Spinal cord (tissue), 10 donors: Measurements from ENCODE around the gene VWA5B2. TPM values are rescaled to one million over a fixed set of nuclear protein-coding genes. Genes with fewer than 3 reads are reported as not detected.
"Not testable (repeated sequence)": the region's sequence is repeated elsewhere in the genome, so short reads cannot be mapped to it uniquely, and the experiment has no call there.

Source experiments
- DNase-seq, 6 donors: peaks; one replicate each; pipeline versions ENCODE4 v3.0.0 to v3.0.0-alpha.2; 2013 to 2015; ENCODE audit warnings: low spot score in 6 of 6, low read depth in 4 of 6
- H3K27ac ChIP-seq: one replicate; pipeline ENCODE4 v1.5.1; 2013; ENCODE audit warnings: low read depth, low read length, control low read depth
- H3K27me3 ChIP-seq: one replicate; pipeline ENCODE4 v1.6.1; 2013; ENCODE audit warnings: low read length; ENCODE audit not compliant: control insufficient read depth, insufficient read depth
- H3K36me3 ChIP-seq: one replicate; pipeline ENCODE4 v1.6.1; 2013; ENCODE audit warnings: low read length; ENCODE audit not compliant: control insufficient read depth, insufficient read depth
- H3K4me1 ChIP-seq: one replicate; pipeline ENCODE4 v1.6.1; 2013; ENCODE audit warnings: low read length; ENCODE audit not compliant: control insufficient read depth, insufficient read depth
- H3K4me3 ChIP-seq: one replicate; pipeline ENCODE4 v1.5.1; 2013; ENCODE audit warnings: low read depth, low read length, control low read depth
- H3K9me3 ChIP-seq: one replicate; pipeline ENCODE4 v1.6.1; 2013; ENCODE audit warnings: low read length; ENCODE audit not compliant: control insufficient read depth, insufficient read depth
- WGBS: methylation state at CpG from one replicate; pipeline ENCODE4 v1.1.5; 2013; ENCODE audit warnings: missing lambda C conversion rate; ENCODE audit not compliant: insufficient coverage; 5-methylcytosine and 5-hydroxymethylcytosine counted together
- polyA plus RNA-seq, 2 donors: library from polyadenylated mRNA; unstranded; fragments of 120-200 nt; gene quantifications; one replicate each; pipeline ENCODE4 v1.2.1, GENCODE V29; 2013; ENCODE audit not compliant: insufficient read length in 2 of 2
- total RNA-seq, 2 donors: library from RNA; depleted of rRNA in 1 of 2; stranded (reverse); fragments of 120-200 nt in 1 of 2; fragments of >200 nt in 1 of 2; gene quantifications; one replicate each; pipeline versions ENCODE4 v1.2.3 to v1.2.4, GENCODE V29; 2013 to 2014
- donor health status: healthy.

Gene VWA5B2
- total and polyA plus RNA-seq, 4 donors, result 4.6 to 55.5 (median 24.2) TPM

GRCh38 chr3:184267249-184267648, 37.9 kb downstream of the VWA5B2 start:
- DNase-seq, H3K27ac ChIP-seq, H3K9me3 ChIP-seq, H3K4me3 ChIP-seq, H3K27me3 ChIP-seq, H3K36me3 ChIP-seq, H3K4me1 ChIP-seq: not testable (repeated sequence)
- WGBS, result no CpG with 5 or more reads among the region's 1 CpG

DNA sequence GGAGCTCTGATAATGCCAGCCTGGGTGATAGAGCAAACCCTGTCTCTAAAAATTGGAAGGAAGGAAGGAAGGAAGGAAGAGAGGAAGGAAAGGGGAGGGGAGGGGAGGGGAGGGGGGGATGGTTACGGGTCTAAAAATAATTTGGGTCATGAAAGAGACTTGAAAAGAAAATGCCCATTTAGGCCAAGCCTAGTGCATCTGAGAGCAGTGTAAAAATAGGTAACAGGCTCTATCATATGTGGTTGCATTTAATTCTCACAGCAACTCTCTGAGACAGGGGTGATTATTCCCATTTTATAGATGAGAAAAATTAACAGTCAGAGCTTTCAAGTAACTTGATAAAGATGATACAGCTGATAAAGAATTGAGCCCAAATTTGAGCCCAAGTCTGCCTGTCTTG, 42.9 kb downstream of the VWA5B2 start:
- Histone ChIP-seq H3K27me3 (peaks cover 24% of the 10 kb centered on the region), H3K4me1 (peaks cover 18% of the 10 kb centered on the region), H3K9me3 (no peaks in the 10 kb centered on the region), H3K36me3 (peaks cover 1% of the 10 kb centered on the region), H3K27ac (no peak overlapping the region), H3K4me3 (no peak overlapping the region)
- no peak for DNase-seq
- 60% methylated on average over 1 of the region's 1 CpG for WGBS

DNA sequence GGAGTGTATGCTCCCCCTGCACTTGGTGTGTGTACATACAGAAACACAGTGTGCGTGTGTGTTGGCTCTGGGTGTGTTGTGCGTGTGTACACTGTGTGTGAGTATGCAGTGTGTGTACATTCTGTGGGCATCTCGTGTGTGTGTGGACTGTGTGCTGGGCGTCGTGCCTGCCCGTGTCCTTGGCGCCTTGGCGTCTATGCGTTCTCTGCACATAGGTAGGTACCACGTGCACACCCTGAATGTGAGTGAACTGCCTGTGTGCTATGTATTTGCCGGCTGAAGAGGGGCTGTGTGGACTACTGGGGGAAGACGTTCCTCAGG, 46.0 kb downstream of the VWA5B2 start:
- Histone ChIP-seq H3K36me3 (peaks cover 4% of the 10 kb centered on the region), H3K4me1 (peaks cover 18% of the 10 kb centered on the region), H3K27me3 (peaks cover 27% of the 10 kb centered on the region), H3K4me3 (no peak overlapping the region), H3K9me3 (no peaks in the 10 kb centered on the region), H3K27ac (no peak overlapping the region)
- DNase-seq, result peak in 1 of 6 donors; percentile 9
- 64% methylated on average over 12 of the region's 12 CpGs for WGBS

- Histone ChIP-seq H3K27me3 (peaks cover 27% of the 10 kb centered on the region), H3K36me3 (peaks cover 5% of the 10 kb centered on the region), H3K9me3 (no peaks in the 10 kb centered on the region), H3K27ac (no peak within 1 kb of the TSS), H3K4me1 (peaks cover 18% of the 10 kb centered on the region), H3K4me3 (no peak within 1 kb of the TSS)
- WGBS, result 12% methylated on average over 58 of the region's 65 CpGs
- DNase-seq, result peak in 2 of 6 donors; percentile 32 to 38
Observed at GRCh38 chr3:184275961-184276910, 46.9 kb downstream of the VWA5B2 start, which contains the start of gene ECE2. TSS of gene ECE2 (plus strand) at chr3:184276022. CDS start at chr3:184276154, 132 bp downstream.

DNA sequence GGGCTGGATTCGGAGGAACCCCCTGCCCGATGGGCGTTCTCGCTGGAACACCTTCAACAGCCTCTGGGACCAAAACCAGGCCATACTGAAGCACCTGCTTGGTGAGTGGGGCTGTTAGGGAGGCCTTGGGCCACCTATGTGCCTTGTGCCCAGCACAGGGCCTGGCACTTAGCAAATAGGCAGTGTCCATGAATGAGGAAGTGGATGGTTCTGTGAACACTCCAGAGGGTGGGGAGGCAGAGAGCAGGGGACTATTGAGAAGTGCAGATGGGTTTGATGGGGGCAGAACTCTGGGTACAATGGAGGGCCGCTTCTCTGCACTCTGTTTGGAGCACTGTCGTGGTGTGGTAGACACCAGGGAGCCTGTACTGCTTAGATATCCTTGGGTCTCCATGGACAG, 48.0 kb downstream of the VWA5B2 start:
- Histone ChIP-seq H3K27me3 (peaks cover 27% of the 10 kb centered on the region), H3K27ac (no peak overlapping the region), H3K9me3 (no peaks in the 10 kb centered on the region), H3K4me3 (no peak overlapping the region), H3K36me3 (peaks cover 5% of the 10 kb centered on the region), H3K4me1 (peaks cover 18% of the 10 kb centered on the region)
- DNase-seq, result no peak
- 86% methylated on average over 6 of the region's 6 CpGs for WGBS

DNA sequence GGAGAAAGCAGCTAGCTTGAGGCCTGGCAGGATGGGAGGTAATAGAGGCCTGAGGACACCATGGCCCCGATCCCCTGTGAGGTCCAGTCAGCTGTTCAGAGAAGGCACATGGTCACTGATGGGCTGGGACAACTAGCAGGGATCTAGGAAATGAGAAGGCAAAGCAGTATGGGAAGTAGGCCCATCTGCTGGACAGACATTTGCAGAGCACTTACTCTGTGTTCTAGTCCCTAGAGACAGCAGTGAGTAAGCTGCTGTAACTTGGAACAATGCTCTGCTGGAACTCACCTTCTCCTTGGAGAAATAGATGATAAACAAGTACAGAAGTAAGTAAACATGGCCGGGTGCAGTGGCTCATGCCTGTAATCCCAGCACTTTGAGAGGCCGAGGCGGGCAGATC, 53.6 kb downstream of the VWA5B2 start:
- H3K36me3 ChIP-seq, result peaks cover 2% of the 10 kb centered on the region
- 83% methylated on average over 1 of the region's 4 CpGs for WGBS
- H3K4me3 ChIP-seq, result no peak overlapping the region
- no peaks in the 10 kb centered on the region for H3K27me3 ChIP-seq
- H3K9me3 ChIP-seq, result no peaks in the 10 kb centered on the region
- H3K4me1 ChIP-seq, result peaks cover 7% of the 10 kb centered on the region
- DNase-seq, result no peak
- H3K27ac ChIP-seq, result no peak overlapping the region

DNA sequence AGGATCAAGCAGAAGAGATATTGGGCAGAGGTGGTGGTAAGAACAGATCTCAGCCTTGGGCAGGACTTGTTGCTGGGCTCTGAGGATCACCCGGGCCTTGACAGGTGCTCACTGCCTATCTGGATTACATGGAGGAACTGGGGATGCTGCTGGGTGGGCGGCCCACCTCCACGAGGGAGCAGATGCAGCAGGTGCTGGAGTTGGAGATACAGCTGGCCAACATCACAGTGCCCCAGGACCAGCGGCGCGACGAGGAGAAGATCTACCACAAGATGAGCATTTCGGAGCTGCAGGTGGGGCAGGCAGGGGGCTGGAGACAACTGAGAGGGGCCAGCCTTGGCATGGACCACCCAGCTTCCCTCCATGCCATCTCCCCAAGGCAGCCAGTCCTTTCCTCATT, 54.3 kb downstream of the VWA5B2 start:
- peaks cover 2% of the 10 kb centered on the region for H3K36me3 ChIP-seq
- peaks cover 7% of the 10 kb centered on the region for H3K4me1 ChIP-seq
- DNase-seq, result no peak
- no peaks in the 10 kb centered on the region for H3K27me3 ChIP-seq
- no peak overlapping the region for H3K27ac ChIP-seq
- WGBS, result 95% methylated on average over 8 of the region's 8 CpGs
- no peaks in the 10 kb centered on the region for H3K9me3 ChIP-seq
- H3K4me3 ChIP-seq, result no peak overlapping the region

- H3K27ac ChIP-seq, result no peak overlapping the region
- DNase-seq, result peak in 5 of 6 donors; percentile 56 to 94 (median 71)
Observed at GRCh38 chr3:184284696-184285095, 55.3 kb downstream of the VWA5B2 start.

DNA sequence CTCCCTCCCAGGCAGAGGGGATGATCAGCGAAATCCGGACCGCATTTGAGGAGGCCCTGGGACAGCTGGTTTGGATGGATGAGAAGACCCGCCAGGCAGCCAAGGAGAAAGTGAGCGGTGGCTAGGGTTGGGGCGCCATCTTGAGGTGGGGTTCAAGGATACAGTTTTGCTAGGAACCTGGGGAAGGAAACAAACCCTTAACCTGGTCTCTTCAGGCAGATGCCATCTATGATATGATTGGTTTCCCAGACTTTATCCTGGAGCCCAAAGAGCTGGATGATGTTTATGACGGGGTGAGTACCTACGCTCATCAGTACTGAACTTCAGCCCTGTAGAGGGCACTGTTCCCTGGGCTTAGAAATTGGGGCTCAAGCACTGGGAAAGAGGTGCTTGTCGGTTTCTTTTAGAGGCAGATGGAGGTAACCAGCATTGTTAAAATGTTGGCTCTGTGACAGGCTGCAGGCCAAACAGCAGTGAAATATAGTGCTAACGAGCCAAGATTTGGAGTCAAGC, 60.1 kb downstream of the VWA5B2 start:
- no peak overlapping the region for H3K4me3 ChIP-seq
- H3K4me1 ChIP-seq, result peaks cover 6% of the 10 kb centered on the region
- peak in 2 of 6 donors; percentile 29 to 60 for DNase-seq
- peaks cover 3% of the 10 kb centered on the region for H3K27me3 ChIP-seq
- H3K9me3 ChIP-seq, result no peaks in the 10 kb centered on the region
- 9% methylated on average over 5 of the region's 10 CpGs for WGBS
- peaks cover 22% of the 10 kb centered on the region for H3K36me3 ChIP-seq
- H3K27ac ChIP-seq, result no peak overlapping the region

More at GRCh38 chr3:184284696-184285095, 55.3 kb downstream of the VWA5B2 start:
- H3K4me1 ChIP-seq, result peaks cover 7% of the 10 kb centered on the region
- H3K36me3 ChIP-seq, result peaks cover 2% of the 10 kb centered on the region
- H3K27me3 ChIP-seq, result peaks cover 3% of the 10 kb centered on the region
- no peak overlapping the region for H3K4me3 ChIP-seq
- no peaks in the 10 kb centered on the region for H3K9me3 ChIP-seq
- WGBS, result 10% methylated on average over 4 of the region's 4 CpGs

- 80% methylated on average over 6 of the region's 10 CpGs for WGBS
- no peak for DNase-seq
- H3K36me3 ChIP-seq, result peaks cover 22% of the 10 kb centered on the region
- H3K4me3 ChIP-seq, result no peak overlapping the region
- H3K9me3 ChIP-seq, result no peaks in the 10 kb centered on the region
- H3K27ac ChIP-seq, result no peak overlapping the region
- no peaks in the 10 kb centered on the region for H3K4me1 ChIP-seq
- H3K27me3 ChIP-seq, result peaks cover 3% of the 10 kb centered on the region
Observed at GRCh38 chr3:184290331-184290730, 60.9 kb downstream of the VWA5B2 start.
